CD8-positive, alpha-beta memory T cell (primary cell): Measurements from ENCODE around the gene CDS2. TPM values are rescaled to one million over a fixed set of nuclear protein-coding genes. Genes with fewer than 3 reads are reported as not detected.

Experiments used
- CTCF ChIA-PET: fragments of 350-600 bp; sonication (Branson Sonifier 250); formaldehyde crosslinking; loops from one replicate; lab custom pipeline; 2021; ENCODE audit warnings: antibody characterized with exemption; lab: Charles Lee
- POLR2A ChIA-PET: fragments of 350-600 bp; sonication (Branson Sonifier 250); formaldehyde crosslinking; loops from one replicate; lab custom pipeline; 2021; ENCODE audit warnings: antibody characterized with exemption; lab: Charles Lee
- DNase-seq, 5 donors: peaks; one replicate each; pipeline versions ENCODE4 v3.0.0 to v3.0.0-alpha.2; 2020 to 2022; ENCODE audit warnings: mixed read lengths in 1 of 5
- H3K27ac ChIP-seq: one replicate; pipeline ENCODE4 v1.7.0; 2013; ENCODE audit warnings: low read depth, mild to moderate bottlenecking, low read length, moderate library complexity
- H3K27me3 ChIP-seq: 2 replicates; pipeline ENCODE4 v1.7.0; 2013; ENCODE audit warnings: low read length, mild to moderate bottlenecking; ENCODE audit not compliant: insufficient read depth, poor library complexity, severe bottlenecking
- H3K36me3 ChIP-seq: 2 replicates; pipeline ENCODE4 v1.7.0; 2013; ENCODE audit warnings: mild to moderate bottlenecking, low read length, moderate library complexity; ENCODE audit not compliant: insufficient read depth
- H3K4me1 ChIP-seq: 2 replicates; pipeline ENCODE4 v1.7.0; 2013; ENCODE audit warnings: mild to moderate bottlenecking, low read length, moderate library complexity; ENCODE audit not compliant: insufficient read depth
- H3K4me3 ChIP-seq: 2 replicates; pipeline ENCODE4 v1.7.0; 2013; ENCODE audit warnings: mild to moderate bottlenecking, low read length
- H3K9me3 ChIP-seq: 2 replicates; pipeline ENCODE4 v1.7.0; 2013; ENCODE audit warnings: mild to moderate bottlenecking, low read length
- H3K27ac Mint-ChIP-seq, 8 donors: one replicate each; pipeline ENCODE4 v1.8.0; 2020 to 2021; ENCODE audit warnings: mixed read lengths in 8 of 8, mild to moderate bottlenecking in 6 of 8, inconsistent platforms in 3 of 8, moderate library complexity in 3 of 8
- H3K27me3 Mint-ChIP-seq, 2 donors: one replicate each; pipeline ENCODE4 v1.8.0; 2020 to 2021; ENCODE audit warnings: mixed read lengths in 2 of 2, mild to moderate bottlenecking in 1 of 2, moderate library complexity in 1 of 2
- H3K36me3 Mint-ChIP-seq, 3 donors: one replicate each; pipeline ENCODE4 v1.8.0; 2020 to 2021; ENCODE audit warnings: mixed read lengths in 3 of 3, inconsistent platforms in 1 of 3, mild to moderate bottlenecking in 1 of 3
- H3K4me1 Mint-ChIP-seq, 3 donors: one replicate each; pipeline ENCODE4 v1.8.0; 2020 to 2021; ENCODE audit warnings: mixed read lengths in 3 of 3, inconsistent platforms in 1 of 3, mild to moderate bottlenecking in 1 of 3
- H3K4me3 Mint-ChIP-seq, 7 donors: one replicate each; pipeline ENCODE4 v1.8.0; 2020 to 2021; ENCODE audit warnings: mixed read lengths in 7 of 7, mild to moderate bottlenecking in 6 of 7, moderate library complexity in 4 of 7, inconsistent platforms in 2 of 7
- H3K9me3 Mint-ChIP-seq, 5 donors: one replicate each; pipeline ENCODE4 v1.8.0; 2020 to 2022; ENCODE audit warnings: mixed read lengths in 5 of 5, mild to moderate bottlenecking in 3 of 5, moderate library complexity in 2 of 5, inconsistent platforms in 1 of 5
- polyA plus RNA-seq: library from polyadenylated mRNA; unstranded; fragments of 300-500 nt; fragmentation: Illumina TruSeq; gene quantifications from one replicate; pipeline ENCODE4 v1.2.3, GENCODE V29; 2021
- total RNA-seq, 2 experiments: library from RNA; stranded (reverse); gene quantifications; one replicate each; pipeline ENCODE4 v1.2.3, GENCODE V29; 2021

CDS2 gene
- total and polyA plus RNA-seq, 3 experiments from 2014 or later, result 48.3 to 57.3 (median 55.3) TPM

GRCh38 chr20:5119143-5119434 is 7.7 kb upstream of the CDS2 start:
- Histone ChIP-seq H3K9me3 (no peaks in the 10 kb centered on the region), H3K4me3 (peak overlapping the region; percentile 99), H3K27ac (peak overlapping the region; percentile 90), H3K4me1 (peaks cover 24% of the 10 kb centered on the region), H3K36me3 (peaks cover 26% of the 10 kb centered on the region), H3K27me3 (no peaks in the 10 kb centered on the region)
- no peak for DNase-seq
- Mint-ChIP-seq H3K27me3 (no peaks in the 10 kb centered on the region), H3K4me1 (peaks cover 27 to 41% (median 30%) of the 10 kb centered on the region in 3 donors), H3K36me3 (peaks cover 4 to 48% (median 14%) of the 10 kb centered on the region in 3 donors), H3K9me3 (no peaks in the 10 kb centered on the region), H3K27ac (peak overlapping the region; percentile 68 to 99 (median 74)), H3K4me3 (peak overlapping the region; percentile 91 to 98 (median 95))
- CTCF ChIA-PET, result interaction anchor here (1.2 to 2.6 kb wide), 2 partner anchors 74 to 104 kb away, joined by 3 to 15 read pairs; no protein-coding TSS in a partner anchor
- POLR2A ChIA-PET, result interaction anchor here (0.6 to 1.4 kb wide), 3 partner anchors 8 to 334 kb away, joined by 3 to 10 read pairs (median 3); partner anchors contain the start of gene CDS2

GRCh38 chr20:5119435-5120184 is 7.2 kb upstream of the CDS2 start, which contains the start of gene PCNA:
TSS of gene PCNA (minus strand) at chr20:5119958. CDS start at chr20:5119798, 160 bp downstream.
- no peaks in the 10 kb centered on the region for H3K9me3 Mint-ChIP-seq
- no peaks in the 10 kb centered on the region for H3K9me3 ChIP-seq

GRCh38 chr20:5120185-5120476 is 6.7 kb upstream of the CDS2 start:
- Histone ChIP-seq H3K4me1 (peaks cover 24% of the 10 kb centered on the region), H3K36me3 (peaks cover 20% of the 10 kb centered on the region), H3K4me3 (peak overlapping the region; percentile 99), H3K27ac (peak overlapping the region; percentile 90), H3K27me3 (no peaks in the 10 kb centered on the region), H3K9me3 (no peaks in the 10 kb centered on the region)
- Mint-ChIP-seq H3K27ac (peak overlapping the region; percentile 89 to 99 (median 96)), H3K4me3 (peak overlapping the region; percentile 91 to 98 (median 95)), H3K4me1 (peaks cover 27 to 37% (median 30%) of the 10 kb centered on the region in 3 donors), H3K9me3 (no peaks in the 10 kb centered on the region), H3K36me3 (peaks cover 4 to 38% (median 11%) of the 10 kb centered on the region in 3 donors), H3K27me3 (no peaks in the 10 kb centered on the region)
- ChIA-PET POLR2A (interaction anchor here (0.6 to 1.0 kb wide), 5 partner anchors 9 to 306 kb away, joined by 3 to 9 read pairs (median 3); no protein-coding TSS in a partner anchor), CTCF (interaction anchor here (1.6 to 2.6 kb wide), 2 partner anchors 19 to 72 kb away, joined by 4 to 15 read pairs; no protein-coding TSS in a partner anchor)
- no peak for DNase-seq

More at GRCh38 chr20:5119435-5120184, 7.2 kb upstream of the CDS2 start, which contains the start of gene PCNA:
- H3K4me3 ChIP-seq, result peak within 1 kb of the TSS; percentile 99
- peaks cover 26% of the 10 kb centered on the region for H3K36me3 ChIP-seq
- H3K27me3 ChIP-seq, result no peaks in the 10 kb centered on the region
- no peaks in the 10 kb centered on the region for H3K27me3 Mint-ChIP-seq
- peaks cover 4 to 43% (median 14%) of the 10 kb centered on the region in 3 donors for H3K36me3 Mint-ChIP-seq
- peak within 1 kb of the TSS; percentile 89 to 99 (median 96) for H3K27ac Mint-ChIP-seq
- H3K4me1 Mint-ChIP-seq, result peaks cover 27 to 37% (median 30%) of the 10 kb centered on the region in 3 donors
- POLR2A ChIA-PET, result interaction anchor here (0.6 to 1.4 kb wide), 6 partner anchors 8 to 335 kb away, joined by 3 to 10 read pairs (median 3); partner anchors contain the start of gene CDS2
- H3K27ac ChIP-seq, result peak within 1 kb of the TSS; percentile 90
- CTCF ChIA-PET, result interaction anchor here (1.2 to 2.6 kb wide), 2 partner anchors 73 to 103 kb away, joined by 3 to 15 read pairs; no protein-coding TSS in a partner anchor
- peaks cover 24% of the 10 kb centered on the region for H3K4me1 ChIP-seq
- peak; percentile 91 to 96 (median 93) for DNase-seq
- H3K4me3 Mint-ChIP-seq, result peak within 1 kb of the TSS; percentile 91 to 98 (median 95)

- Mint-ChIP-seq H3K27me3 (no peaks in the 10 kb centered on the region), H3K4me1 (peaks cover 35 to 44% (median 38%) of the 10 kb centered on the region in 3 donors), H3K9me3 (no peaks in the 10 kb centered on the region), H3K36me3 (peaks cover 0 to 18% (median 3%) of the 10 kb centered on the region in 3 donors), H3K27ac (peak overlapping the region in 1 of 8 donors; percentile 3), H3K4me3 (peak overlapping the region in 1 of 7 donors; percentile 70)
- no peaks in the 10 kb centered on the region for H3K27me3 ChIP-seq
- no peaks in the 10 kb centered on the region for H3K36me3 ChIP-seq
- no peaks in the 10 kb centered on the region for H3K9me3 ChIP-seq
- no peak overlapping the region for H3K4me3 ChIP-seq
- H3K27ac ChIP-seq, result no peak overlapping the region
- peaks cover 30% of the 10 kb centered on the region for H3K4me1 ChIP-seq
- ChIA-PET CTCF (no interaction called here), POLR2A (no interaction called here)
- DNase-seq, result no peak
Measured at GRCh38 chr20:5122873-5123260, 3.9 kb upstream of the CDS2 start.

- H3K9me3 ChIP-seq, result no peaks in the 10 kb centered on the region
- peak overlapping the region; percentile 99 for H3K27ac ChIP-seq
- H3K4me1 Mint-ChIP-seq, result peaks cover 27 to 42% (median 35%) of the 10 kb centered on the region in 3 donors
- H3K4me1 ChIP-seq, result peaks cover 26% of the 10 kb centered on the region
- H3K27ac Mint-ChIP-seq, result peak overlapping the region; percentile 84 to 99 (median 97)
- no peaks in the 10 kb centered on the region for H3K36me3 ChIP-seq
- DNase-seq, result peak; percentile 65 to 88 (median 75)
- H3K4me3 ChIP-seq, result peak overlapping the region; percentile 84
- ChIA-PET POLR2A (interaction anchor here (0.6 to 2.1 kb wide), 9 partner anchors 8 to 321 kb away, joined by 3 to 15 read pairs (median 3); no protein-coding TSS in a partner anchor), CTCF (interaction anchor here (1.0 to 2.1 kb wide), 15 partner anchors 14 to 321 kb away, joined by 3 to 37 read pairs (median 7); no protein-coding TSS in a partner anchor)
- H3K4me3 Mint-ChIP-seq, result peak overlapping the region; percentile 81 to 98 (median 94)
- no peaks in the 10 kb centered on the region for H3K9me3 Mint-ChIP-seq
- H3K27me3 ChIP-seq, result no peaks in the 10 kb centered on the region
- H3K36me3 Mint-ChIP-seq, result peaks cover 0 to 17% (median 7%) of the 10 kb centered on the region in 3 donors
- H3K27me3 Mint-ChIP-seq, result no peaks in the 10 kb centered on the region
Measured at GRCh38 chr20:5127204-5127858, 523 bp downstream of the CDS2 start.

- Histone ChIP-seq H3K4me1 (peaks cover 26% of the 10 kb centered on the region), H3K36me3 (no peaks in the 10 kb centered on the region), H3K27ac (peak overlapping the region; percentile 99), H3K27me3 (no peaks in the 10 kb centered on the region), H3K4me3 (peak overlapping the region; percentile 84), H3K9me3 (no peaks in the 10 kb centered on the region)
- Mint-ChIP-seq H3K27me3 (no peaks in the 10 kb centered on the region), H3K36me3 (peaks cover 0 to 17% (median 6%) of the 10 kb centered on the region in 3 donors), H3K9me3 (no peaks in the 10 kb centered on the region), H3K4me1 (peaks cover 27 to 43% (median 35%) of the 10 kb centered on the region in 3 donors), H3K27ac (peak overlapping the region; percentile 84 to 99 (median 97)), H3K4me3 (peak overlapping the region; percentile 81 to 98 (median 91))
- DNase-seq, result no peak
- CTCF ChIA-PET, result interaction anchor here (1.6 to 1.9 kb wide), 6 partner anchors 59 to 95 kb away, joined by 3 to 37 read pairs (median 8); no protein-coding TSS in a partner anchor
- POLR2A ChIA-PET, result interaction anchor here (1.2 to 2.1 kb wide), 3 partner anchors 8 to 12 kb away, joined by 3 to 11 read pairs (median 3); partner anchors contain the start of gene PCNA
Measured at GRCh38 chr20:5127859-5128424, 1.1 kb downstream of the CDS2 start.

- peak overlapping the region in 6 of 8 donors; percentile 84 to 98 (median 96) for H3K27ac Mint-ChIP-seq
- H3K4me1 ChIP-seq, result peaks cover 26% of the 10 kb centered on the region
- H3K4me3 ChIP-seq, result no peak overlapping the region
- H3K36me3 ChIP-seq, result no peaks in the 10 kb centered on the region
- H3K9me3 Mint-ChIP-seq, result no peaks in the 10 kb centered on the region
- no peak for DNase-seq
- H3K4me3 Mint-ChIP-seq, result peak overlapping the region; percentile 23 to 85 (median 48)
- CTCF ChIA-PET, result interaction anchor here (1.5 to 1.7 kb wide), 3 partner anchors 63 to 72 kb away, joined by 3 to 5 read pairs (median 4); no protein-coding TSS in a partner anchor
- no peaks in the 10 kb centered on the region for H3K9me3 ChIP-seq
- no peak overlapping the region for H3K27ac ChIP-seq
- peaks cover 0 to 20% (median 5%) of the 10 kb centered on the region in 3 donors for H3K36me3 Mint-ChIP-seq
- H3K27me3 ChIP-seq, result no peaks in the 10 kb centered on the region
- H3K27me3 Mint-ChIP-seq, result no peaks in the 10 kb centered on the region
- H3K4me1 Mint-ChIP-seq, result peaks cover 30 to 47% (median 35%) of the 10 kb centered on the region in 3 donors
- POLR2A ChIA-PET, result interaction anchor here (0.5 to 1.2 kb wide), 2 partner anchors 9 to 695 kb away, joined by 3 read pairs; partner anchors contain the start of gene PCNA
Measured at GRCh38 chr20:5128886-5129285, 2.1 kb downstream of the CDS2 start.
